Upper lobe of left lung (tissue), 6 donors: ENCODE measurements around the gene SMURF2. TPM values are rescaled to one million over a fixed set of nuclear protein-coding genes. Genes with fewer than 3 reads are reported as not detected.

ENCODE experiments used
- ATAC-seq, 2 donors: fragments of 200-7000 bp; cut with Tn5 transposase; one replicate each; pipeline ENCODE4 v1.9.1; 2022; ENCODE audit warnings: mild to moderate bottlenecking in 2 of 2, moderate library complexity in 2 of 2; ENCODE audit not compliant: low FRiP score in 2 of 2
- DNase-seq, 2 donors: peaks; one replicate each; pipeline ENCODE4 v3.0.0-alpha.2; 2019 to 2020
- H3K27ac ChIP-seq, 4 donors: fragments of 200-600 bp; sonication (generic); one replicate each; pipeline ENCODE4 v1.5.1; 2016 to 2019
- H3K27me3 ChIP-seq, 4 donors: fragments of 200-600 bp; sonication (generic); one replicate each; pipeline ENCODE4 v1.5.1; 2017 to 2019
- H3K36me3 ChIP-seq, 4 donors: fragments of 200-600 bp; sonication (generic); one replicate each; pipeline ENCODE4 v1.5.1; 2016 to 2019
- H3K4me1 ChIP-seq, 4 donors: fragments of 200-600 bp; sonication (generic); one replicate each; pipeline ENCODE4 v1.5.1; 2018 to 2019
- H3K4me3 ChIP-seq, 4 donors: fragments of 200-600 bp; sonication (generic); one replicate each; pipeline ENCODE4 v1.5.1; 2017 to 2019; ENCODE audit warnings: mild to moderate bottlenecking in 2 of 4, moderate library complexity in 1 of 4
- H3K9me3 ChIP-seq, 4 donors: fragments of 200-600 bp; sonication (generic); one replicate each; pipeline ENCODE4 v1.5.1; 2018 to 2019
- CTCF ChIP-seq, 6 experiments: fragments of 450-650 bp in 4 of 6; fragments of 200-600 bp in 2 of 6; sonication (generic) in 2 of 6; IDR thresholded peaks; one replicate each; pipeline ENCODE4 v1.5.1; 2016 to 2019; ENCODE audit warnings: antibody characterized with exemption in 6 of 6
- EP300 ChIP-seq, 4 donors: sonication (generic); formaldehyde crosslinking; IDR thresholded peaks; one replicate each; pipeline ENCODE4 v1.5.1; 2017; ENCODE audit warnings: antibody characterized with exemption in 4 of 4, control low read depth in 2 of 4
- POLR2A ChIP-seq, 4 donors: fragments of 450-650 bp; IDR thresholded peaks; one replicate each; pipeline ENCODE4 v1.5.1; 2016 to 2017; ENCODE audit warnings: antibody characterized with exemption in 4 of 4, mild to moderate bottlenecking in 2 of 4
- POLR2AphosphoS5 ChIP-seq, 2 donors: sonication (generic); formaldehyde crosslinking; IDR thresholded peaks; one replicate each; pipeline ENCODE4 v1.5.1; 2017; ENCODE audit warnings: antibody characterized with exemption in 2 of 2
- WGBS, 2 donors: methylation state at CpG; one replicate each; pipeline ENCODE4 v1.1.5; 2017 to 2018; 5-methylcytosine and 5-hydroxymethylcytosine counted together
- total RNA-seq, 6 donors: library from RNA; depleted of rRNA in 4 of 6; stranded (reverse); fragments of >200 nt in 4 of 6; gene quantifications; one replicate each; pipeline versions ENCODE4 v1.1.0 to v1.2.1, GENCODE V29; 2016 to 2021
- donor health status: DM: no; HTN: no; CAD: no; lungs with moderate emphysema.
- donor health status: DM: no; HTN: yes; CAD: no; lungs with severe emphysema.

Gene SMURF2
- total RNA-seq, 6 donors from 2014 or later = 24.1 to 58.2 (median 34.9) TPM

- Histone ChIP-seq H3K4me1 (no peaks in the 10 kb centered on the region), H3K9me3 (no peaks in the 10 kb centered on the region), H3K4me3 (no peak overlapping the region), H3K27ac (no peak overlapping the region), H3K36me3 (peaks cover 34 to 100% (median 65%) of the 10 kb centered on the region in 4 donors), H3K27me3 (no peaks in the 10 kb centered on the region)
- 93 to 94% methylated on average over 4 to 6 of the region's 6 CpGs for WGBS, 2 donors
- ATAC-seq = no peak
- no peak for TF ChIP-seq EP300 (IDR thresholded peaks at IDR 0.05)
- no peak for TF ChIP-seq CTCF (IDR thresholded peaks at IDR 0.05)
- TF ChIP-seq POLR2AphosphoS5 (IDR thresholded peaks at IDR 0.05) = no peak
- no peak for TF ChIP-seq POLR2A (IDR thresholded peaks at IDR 0.05)
- no peak for DNase-seq
Observed at GRCh38 chr17:64520359-64520758, 141.7 kb downstream of the SMURF2 start.

GRCh38 chr17:64519601-64520000 is 142.5 kb downstream of the SMURF2 start:
- DNase-seq (no peak), ATAC-seq (no peak)
- TF ChIP-seq CTCF (IDR thresholded peaks at IDR 0.05) (no peak), POLR2A (IDR thresholded peaks at IDR 0.05) (no peak), EP300 (IDR thresholded peaks at IDR 0.05) (no peak), POLR2AphosphoS5 (IDR thresholded peaks at IDR 0.05) (no peak)
- Histone ChIP-seq H3K4me1 (no peaks in the 10 kb centered on the region), H3K36me3 (peaks cover 32 to 100% (median 66%) of the 10 kb centered on the region in 4 donors), H3K27ac (no peak overlapping the region), H3K27me3 (no peaks in the 10 kb centered on the region), H3K9me3 (no peaks in the 10 kb centered on the region), H3K4me3 (no peak overlapping the region)
- WGBS, 2 donors = 90 to 96% methylated on average over 6 of the region's 6 CpGs

- Histone ChIP-seq H3K4me1 (no peaks in the 10 kb centered on the region), H3K27me3 (no peaks in the 10 kb centered on the region), H3K27ac (no peak overlapping the region), H3K36me3 (peaks cover 31 to 90% (median 58%) of the 10 kb centered on the region in 4 donors), H3K4me3 (no peak overlapping the region), H3K9me3 (no peaks in the 10 kb centered on the region)
- no peak for TF ChIP-seq POLR2A (IDR thresholded peaks at IDR 0.05)
- TF ChIP-seq POLR2AphosphoS5 (IDR thresholded peaks at IDR 0.05) = no peak
- no peak for TF ChIP-seq EP300 (IDR thresholded peaks at IDR 0.05)
- no peak for TF ChIP-seq CTCF (IDR thresholded peaks at IDR 0.05)
- no peak for ATAC-seq
- DNase-seq = no peak
- 95 to 96% methylated on average over 1 of the region's 1 CpG for WGBS, 2 donors
Observed at GRCh38 chr17:64515829-64516228, 146.3 kb downstream of the SMURF2 start.

GRCh38 chr17:64515419-64515818 is 146.7 kb downstream of the SMURF2 start:
- H3K27ac ChIP-seq = no peak overlapping the region
- DNase-seq = no peak
- H3K27me3 ChIP-seq = no peaks in the 10 kb centered on the region
- H3K36me3 ChIP-seq = peaks cover 35 to 90% (median 61%) of the 10 kb centered on the region in 4 donors
- TF ChIP-seq POLR2A (IDR thresholded peaks at IDR 0.05) = no peak
- TF ChIP-seq POLR2AphosphoS5 (IDR thresholded peaks at IDR 0.05) = no peak
- no peak for TF ChIP-seq CTCF (IDR thresholded peaks at IDR 0.05)
- TF ChIP-seq EP300 (IDR thresholded peaks at IDR 0.05) = no peak
- WGBS, 2 donors = 74 to 85% methylated on average over 2 of the region's 2 CpGs
- no peak overlapping the region for H3K4me3 ChIP-seq
- no peaks in the 10 kb centered on the region for H3K4me1 ChIP-seq
- H3K9me3 ChIP-seq = no peaks in the 10 kb centered on the region
- no peak for ATAC-seq

GRCh38 chr17:64509179-64509578 is 152.9 kb downstream of the SMURF2 start:
- ATAC-seq (no peak), DNase-seq (no peak)
- Histone ChIP-seq H3K4me1 (peaks cover 18 to 26% (median 21%) of the 10 kb centered on the region in 4 donors), H3K27ac (no peak overlapping the region), H3K9me3 (no peaks in the 10 kb centered on the region), H3K4me3 (no peak overlapping the region), H3K36me3 (peaks cover 20 to 45% (median 34%) of the 10 kb centered on the region in 4 donors), H3K27me3 (no peaks in the 10 kb centered on the region)
- TF ChIP-seq EP300 (IDR thresholded peaks at IDR 0.05) (no peak), POLR2AphosphoS5 (IDR thresholded peaks at IDR 0.05) (no peak)
- 93 to 95% methylated on average over 6 of the region's 6 CpGs for WGBS, 2 donors
